ENCODE measurements around the gene SMYD3. TPM values are rescaled to one million over a fixed set of nuclear protein-coding genes. Genes with fewer than 3 reads are reported as not detected.

SMYD3 gene
- total RNA-seq, 1 donor from 2014 or later = 35.4 TPM

DNA sequence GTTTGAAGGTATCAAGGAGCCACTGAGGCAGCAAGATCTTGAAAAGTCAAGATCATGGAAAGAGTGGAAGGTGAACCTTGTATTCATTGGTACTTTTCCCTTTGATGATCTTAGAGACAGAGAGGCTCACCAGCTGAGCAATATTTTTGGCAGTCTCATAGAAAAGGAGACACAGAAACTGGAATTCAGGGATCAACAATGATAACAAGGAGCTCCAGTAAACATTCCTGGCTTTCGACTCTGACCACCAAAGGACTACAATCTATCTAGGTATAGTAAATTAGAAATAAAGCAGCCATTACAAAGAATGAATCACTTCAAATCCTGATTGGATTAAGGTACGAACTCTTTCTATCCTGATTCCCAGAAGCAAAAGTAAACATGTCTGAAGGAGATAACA is 736.9 kb downstream of the SMYD3 start:
- H3K27me3 Mint-ChIP-seq (ENCODE audit: unreplicated experiment) = no peaks in the 10 kb centered on the region
- H3K9me3 Mint-ChIP-seq (ENCODE audit: unreplicated experiment) = no peaks in the 10 kb centered on the region
- no peaks in the 10 kb centered on the region for H3K36me3 Mint-ChIP-seq (ENCODE audit: low read depth, unreplicated experiment)
- no peak for DNase-seq (ENCODE audit: low spot score)
- no peak overlapping the region for H3K27ac Mint-ChIP-seq (ENCODE audit: unreplicated experiment)
- TF ChIP-seq, protein P1, sequence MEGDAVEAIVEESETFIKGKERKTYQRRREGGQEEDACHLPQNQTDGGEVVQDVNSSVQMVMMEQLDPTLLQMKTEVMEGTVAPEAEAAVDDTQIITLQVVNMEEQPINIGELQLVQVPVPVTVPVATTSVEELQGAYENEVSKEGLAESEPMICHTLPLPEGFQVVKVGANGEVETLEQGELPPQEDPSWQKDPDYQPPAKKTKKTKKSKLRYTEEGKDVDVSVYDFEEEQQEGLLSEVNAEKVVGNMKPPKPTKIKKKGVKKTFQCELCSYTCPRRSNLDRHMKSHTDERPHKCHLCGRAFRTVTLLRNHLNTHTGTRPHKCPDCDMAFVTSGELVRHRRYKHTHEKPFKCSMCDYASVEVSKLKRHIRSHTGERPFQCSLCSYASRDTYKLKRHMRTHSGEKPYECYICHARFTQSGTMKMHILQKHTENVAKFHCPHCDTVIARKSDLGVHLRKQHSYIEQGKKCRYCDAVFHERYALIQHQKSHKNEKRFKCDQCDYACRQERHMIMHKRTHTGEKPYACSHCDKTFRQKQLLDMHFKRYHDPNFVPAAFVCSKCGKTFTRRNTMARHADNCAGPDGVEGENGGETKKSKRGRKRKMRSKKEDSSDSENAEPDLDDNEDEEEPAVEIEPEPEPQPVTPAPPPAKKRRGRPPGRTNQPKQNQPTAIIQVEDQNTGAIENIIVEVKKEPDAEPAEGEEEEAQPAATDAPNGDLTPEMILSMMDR (IDR thresholded peaks at IDR 0.05; ENCODE audit: unreplicated experiment) = no peak
- H3K4me1 Mint-ChIP-seq (ENCODE audit: unreplicated experiment) = no peaks in the 10 kb centered on the region
- no peak overlapping the region for H3K4me3 Mint-ChIP-seq (ENCODE audit: unreplicated experiment)

DNA sequence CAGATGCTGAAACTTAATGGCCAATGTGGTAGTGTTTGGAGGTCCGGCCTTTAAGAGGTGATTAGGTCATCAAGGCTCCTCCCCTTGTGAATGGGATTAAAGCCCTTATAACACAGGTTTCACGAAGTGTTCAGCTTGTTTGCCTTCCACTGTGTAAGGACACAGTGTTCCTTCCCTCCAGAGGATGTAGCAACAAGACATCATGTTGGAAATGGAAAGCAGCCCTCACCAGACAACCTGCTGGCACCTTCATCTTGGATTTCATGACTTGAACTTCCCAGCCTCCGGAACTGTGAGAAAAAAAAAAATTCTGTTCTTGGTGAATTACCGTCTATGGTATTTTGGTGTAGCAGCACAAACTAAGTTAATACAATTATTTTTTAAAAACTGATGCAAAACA is 738.5 kb downstream of the SMYD3 start:
- H3K4me1 Mint-ChIP-seq (ENCODE audit: unreplicated experiment) = no peaks in the 10 kb centered on the region

DNA sequence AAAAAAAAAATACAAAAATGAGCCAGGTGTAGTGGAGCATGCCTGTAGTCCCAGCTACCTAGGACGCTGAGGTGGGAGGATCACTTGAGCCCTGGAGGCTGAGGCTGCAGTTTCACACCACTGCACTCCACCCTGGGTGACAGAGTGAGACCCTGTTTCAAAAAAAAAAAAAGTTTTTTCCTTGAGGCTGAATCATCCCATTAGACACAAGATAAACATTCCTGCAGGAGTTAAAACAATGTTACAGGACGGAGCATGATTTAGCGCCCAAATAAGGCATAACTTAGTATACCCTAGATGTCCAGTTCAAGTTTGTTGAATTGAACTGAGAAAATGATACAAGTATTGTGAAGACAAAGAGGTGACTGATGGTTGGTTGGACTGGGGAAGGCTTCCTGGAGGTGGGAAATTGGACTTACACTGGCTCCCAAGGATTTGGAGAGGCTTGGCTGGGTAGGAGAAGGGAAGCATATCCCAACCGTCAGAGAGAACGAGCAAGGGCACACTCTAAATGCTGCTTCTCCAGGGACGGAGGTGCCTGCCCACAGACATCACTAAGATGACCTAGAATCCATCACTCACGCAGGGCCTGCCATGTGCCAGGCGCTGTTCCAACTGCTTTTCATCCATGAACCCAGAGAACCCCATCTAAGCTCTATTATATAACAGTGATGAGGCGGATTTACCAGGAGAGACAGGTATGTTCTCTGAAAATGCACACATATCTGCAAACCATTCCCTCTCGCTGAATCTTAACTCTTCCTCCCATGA is 741.7 kb downstream of the SMYD3 start:
- no peak overlapping the region for H3K27ac Mint-ChIP-seq (ENCODE audit: unreplicated experiment)
- no peaks in the 10 kb centered on the region for H3K9me3 Mint-ChIP-seq (ENCODE audit: unreplicated experiment)
- H3K4me3 Mint-ChIP-seq (ENCODE audit: unreplicated experiment) = no peak overlapping the region
- H3K36me3 Mint-ChIP-seq (ENCODE audit: low read depth, unreplicated experiment) = no peaks in the 10 kb centered on the region
- no peaks in the 10 kb centered on the region for H3K27me3 Mint-ChIP-seq (ENCODE audit: unreplicated experiment)
- TF ChIP-seq, protein P1 (IDR thresholded peaks at IDR 0.05; ENCODE audit: unreplicated experiment) = no peak
- H3K4me1 Mint-ChIP-seq (ENCODE audit: unreplicated experiment) = no peaks in the 10 kb centered on the region
- no peak for DNase-seq (ENCODE audit: low spot score)

More for the DNA sequence above, 738.5 kb downstream of the SMYD3 start:
- Mint-ChIP-seq H3K4me3 (ENCODE audit: unreplicated experiment) (no peak overlapping the region), H3K27me3 (ENCODE audit: unreplicated experiment) (no peaks in the 10 kb centered on the region), H3K9me3 (ENCODE audit: unreplicated experiment) (no peaks in the 10 kb centered on the region), H3K27ac (ENCODE audit: unreplicated experiment) (no peak overlapping the region), H3K36me3 (ENCODE audit: low read depth, unreplicated experiment) (no peaks in the 10 kb centered on the region)
- TF ChIP-seq, protein P1 (IDR thresholded peaks at IDR 0.05; ENCODE audit: unreplicated experiment) = no peak
- no peak for DNase-seq (ENCODE audit: low spot score)

DNA sequence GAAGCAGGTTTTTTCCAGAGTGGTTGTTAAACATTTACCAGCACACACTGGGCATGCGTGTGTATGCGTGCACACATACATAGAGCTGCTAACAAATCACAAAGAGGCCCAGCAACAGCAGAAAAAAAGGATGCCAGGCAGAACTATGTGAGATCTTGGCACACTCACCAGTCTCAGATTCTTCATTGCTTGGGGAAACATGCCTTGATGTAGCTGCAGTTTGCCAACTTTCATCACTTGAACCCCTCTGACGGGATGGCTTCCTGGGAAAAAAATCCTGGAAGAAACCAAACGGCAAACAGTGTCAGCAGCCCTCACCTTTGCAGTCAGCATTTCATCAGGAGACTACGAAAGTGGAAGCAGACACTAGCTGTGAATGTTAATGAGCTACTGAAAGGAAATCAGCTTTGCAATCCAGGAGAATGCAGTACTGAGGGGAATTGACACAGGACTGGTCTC is 743.2 kb downstream of the SMYD3 start:
- H3K27me3 Mint-ChIP-seq (ENCODE audit: unreplicated experiment) = no peaks in the 10 kb centered on the region
- no peaks in the 10 kb centered on the region for H3K9me3 Mint-ChIP-seq (ENCODE audit: unreplicated experiment)
- no peaks in the 10 kb centered on the region for H3K4me1 Mint-ChIP-seq (ENCODE audit: unreplicated experiment)
- H3K4me3 Mint-ChIP-seq (ENCODE audit: unreplicated experiment) = no peak overlapping the region
- H3K36me3 Mint-ChIP-seq (ENCODE audit: low read depth, unreplicated experiment) = no peaks in the 10 kb centered on the region
- H3K27ac Mint-ChIP-seq (ENCODE audit: unreplicated experiment) = no peak overlapping the region
- TF ChIP-seq, protein P1 (IDR thresholded peaks at IDR 0.05; ENCODE audit: unreplicated experiment) = no peak
- no peak for DNase-seq (ENCODE audit: low spot score)

DNA sequence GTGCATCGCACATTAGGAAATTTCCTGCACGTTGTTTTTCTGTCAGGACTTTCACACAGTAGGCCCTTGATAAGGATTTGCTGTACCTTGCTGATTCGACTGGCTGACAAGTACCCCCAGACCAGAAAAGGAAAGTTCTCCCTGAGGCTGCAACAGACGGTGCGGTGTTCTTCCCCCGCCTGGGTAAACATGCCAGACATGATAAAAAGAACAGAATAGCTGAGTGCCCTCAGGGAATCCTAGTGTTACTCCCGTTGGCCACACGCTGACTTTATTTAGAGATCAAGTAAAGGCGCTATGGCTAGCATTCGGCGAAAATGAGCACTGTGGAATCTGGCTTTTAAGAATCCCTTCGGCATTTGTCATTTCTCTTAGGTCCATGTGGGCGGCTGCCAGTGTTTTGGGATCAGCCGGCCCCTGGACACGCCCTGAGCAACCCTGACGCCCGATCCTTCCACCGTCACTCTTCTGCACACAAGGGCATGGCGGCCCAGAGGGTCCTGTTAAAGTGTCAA is 744.6 kb downstream of the SMYD3 start:
- Mint-ChIP-seq H3K4me1 (ENCODE audit: unreplicated experiment) (no peaks in the 10 kb centered on the region), H3K9me3 (ENCODE audit: unreplicated experiment) (no peaks in the 10 kb centered on the region), H3K27me3 (ENCODE audit: unreplicated experiment) (no peaks in the 10 kb centered on the region), H3K27ac (ENCODE audit: unreplicated experiment) (no peak overlapping the region), H3K36me3 (ENCODE audit: low read depth, unreplicated experiment) (no peaks in the 10 kb centered on the region), H3K4me3 (ENCODE audit: unreplicated experiment) (no peak overlapping the region)
- TF ChIP-seq, protein P1 (IDR thresholded peaks at IDR 0.05; ENCODE audit: unreplicated experiment) = no peak
- DNase-seq (ENCODE audit: low spot score) = no peak

Data from endothelial cell (in vitro differentiated cells).